CD14-positive monocyte (primary cell): Measurements from ENCODE around the gene PIGZ. TPM values are rescaled to one million over a fixed set of nuclear protein-coding genes. Genes with fewer than 3 reads are reported as not detected.

Experiments
- DNase-seq, 3 donors: peaks; one replicate each; pipeline ENCODE4 v3.0.0-alpha.2; 2011 to 2022
- H2AFZ ChIP-seq: 2 replicates; pipeline ENCODE4 v1.6.0; 2012; ENCODE audit warnings: mild to moderate bottlenecking, low read depth, low read length, inconsistent platforms; ENCODE audit not compliant: insufficient read depth, poor library complexity, severe bottlenecking
- H3K27ac ChIP-seq, 2 donors: 1 replicate in 1 of 2; 2 replicates in 1 of 2; pipeline ENCODE4 v1.5.1; 2012 to 2013; ENCODE audit warnings: low read length in 2 of 2, control low read depth in 1 of 2, inconsistent platforms in 1 of 2, low read depth in 1 of 2, mild to moderate bottlenecking in 1 of 2
- H3K27me3 ChIP-seq, 2 donors: one replicate each; pipeline versions ENCODE4 v1.6.0 to v1.6.1; 2011 to 2013; ENCODE audit warnings: low read length in 2 of 2; ENCODE audit not compliant: control insufficient read depth in 2 of 2, insufficient read depth in 2 of 2
- H3K36me3 ChIP-seq, 2 donors: replicated peaks in 1 of 2; 1 replicate in 1 of 2; 2 replicates in 1 of 2; pipeline versions ENCODE4 v1.5.1 to v1.6.1; 2012 to 2013; ENCODE audit warnings: low read length in 2 of 2, control low read depth in 1 of 2, inconsistent platforms in 1 of 2, mild to moderate bottlenecking in 1 of 2; ENCODE audit not compliant: insufficient read depth in 2 of 2, control insufficient read depth in 1 of 2
- H3K4me1 ChIP-seq, 2 donors: 1 replicate in 1 of 2; 2 replicates in 1 of 2; pipeline versions ENCODE4 v1.5.1 to v1.6.1; 2012 to 2013; ENCODE audit warnings: low read length in 2 of 2, control low read depth in 1 of 2, inconsistent platforms in 1 of 2, mild to moderate bottlenecking in 1 of 2, moderate library complexity in 1 of 2; ENCODE audit not compliant: insufficient read depth in 2 of 2, control insufficient read depth in 1 of 2
- H3K4me2 ChIP-seq: replicated peaks from 2 replicates; pipeline ENCODE3; 2012; ENCODE audit warnings: low read length, moderate library complexity, mild to moderate bottlenecking; ENCODE audit not compliant: poor library complexity, severe bottlenecking; ENCODE audit errors: extremely low read depth
- H3K4me3 ChIP-seq, 3 experiments: fragments of 200-600 bp in 1 of 3; sonication (generic) in 1 of 3; replicated peaks in 1 of 3; 1 replicate in 2 of 3; 2 replicates in 1 of 3; pipeline ENCODE4 v1.5.1; 2011 to 2013; ENCODE audit warnings: low read length in 3 of 3, mild to moderate bottlenecking in 3 of 3, control low read depth in 2 of 3, low read depth in 2 of 3, inconsistent platforms in 1 of 3, moderate library complexity in 1 of 3
- H3K79me2 ChIP-seq: 2 replicates; pipeline ENCODE4 v1.6.0; 2012; ENCODE audit warnings: mild to moderate bottlenecking, control low read depth, inconsistent platforms, low read length, moderate library complexity; ENCODE audit not compliant: insufficient read depth
- H3K9ac ChIP-seq: 2 replicates; pipeline ENCODE4 v1.6.0; 2017; ENCODE audit warnings: low read length, mild to moderate bottlenecking; ENCODE audit not compliant: insufficient read depth, poor library complexity, severe bottlenecking
- H3K9me3 ChIP-seq, 2 donors: replicated peaks in 1 of 2; 1 replicate in 1 of 2; 2 replicates in 1 of 2; pipeline versions ENCODE4 v1.5.1 to v1.6.1; 2012 to 2013; ENCODE audit warnings: low read length in 2 of 2, control low read depth in 1 of 2; ENCODE audit not compliant: control insufficient read depth in 1 of 2, insufficient read depth in 1 of 2
- H4K20me1 ChIP-seq: 2 replicates; pipeline ENCODE4 v1.6.0; 2012; ENCODE audit warnings: mild to moderate bottlenecking, low read length, control low read depth, moderate library complexity; ENCODE audit not compliant: insufficient read depth
- H3K27ac Mint-ChIP-seq, 7 donors: one replicate each; pipeline ENCODE4 v1.8.0; 2020; ENCODE audit warnings: mild to moderate bottlenecking in 7 of 7, mixed read lengths in 7 of 7, moderate library complexity in 6 of 7, inconsistent platforms in 2 of 7
- H3K27me3 Mint-ChIP-seq, 3 donors: one replicate each; pipeline ENCODE4 v1.8.0; 2021 to 2022; ENCODE audit warnings: low read depth in 3 of 3, mild to moderate bottlenecking in 3 of 3, mixed read lengths in 3 of 3, moderate library complexity in 3 of 3, inconsistent platforms in 1 of 3
- H3K36me3 Mint-ChIP-seq, 2 donors: one replicate each; pipeline ENCODE4 v1.8.0; 2020; ENCODE audit warnings: mixed read lengths in 2 of 2, inconsistent platforms in 1 of 2, mild to moderate bottlenecking in 1 of 2
- H3K4me1 Mint-ChIP-seq: one replicate; pipeline ENCODE4 v1.8.0; 2020; ENCODE audit warnings: mild to moderate bottlenecking, mixed read lengths
- H3K4me3 Mint-ChIP-seq, 2 donors: one replicate each; pipeline ENCODE4 v1.8.0; 2020; ENCODE audit warnings: mild to moderate bottlenecking in 2 of 2, mixed read lengths in 2 of 2, moderate library complexity in 1 of 2
- H3K9me3 Mint-ChIP-seq, 7 donors: one replicate each; pipeline ENCODE4 v1.8.0; 2020 to 2022; ENCODE audit warnings: mixed read lengths in 7 of 7, mild to moderate bottlenecking in 6 of 7, moderate library complexity in 6 of 7, inconsistent platforms in 2 of 7
- WGBS: methylation state at CpG from one replicate; pipeline ENCODE4 v1.1.5; 2013; ENCODE audit warnings: missing lambda C conversion rate; ENCODE audit not compliant: insufficient coverage; 5-methylcytosine and 5-hydroxymethylcytosine counted together
- intact Hi-C, 2 donors: fragments of 100-400 bp; cut with micrococcal nuclease; formaldehyde crosslinking; loops; one replicate each; pipeline versions ENCODE4 v1.15.0 to v1.15.1; 2023
- polyA plus RNA-seq, 3 donors: library from polyadenylated mRNA; depleted of rRNA in 1 of 3; unstranded in 2 of 3; stranded (reverse) in 1 of 3; fragments of 300-500 nt in 2 of 3; fragments of >200 nt in 1 of 3; fragmentation: Illumina TruSeq in 2 of 3; gene quantifications; 1 replicate in 2 of 3; 2 replicates in 1 of 3; pipeline ENCODE4 v1.2.3, GENCODE V29; 2012 to 2021
- TF ChIP-seq, protein P1 (sequence below): fragments of 200-600 bp; IDR thresholded peaks from one replicate; pipeline ENCODE4 v1.8.0; 2022; ENCODE audit warnings: antibody characterized with exemption, mild to moderate bottlenecking

PIGZ gene
- polyA plus RNA-seq, 3 donors: 1.6 to 3.8 (median 1.9) TPM

- Histone ChIP-seq H3K4me1 (peaks cover 0 to under 1% of the 10 kb centered on the region in 2 donors), H3K79me2 (no peaks in the 10 kb centered on the region), H3K27me3 (peaks cover 0 to under 1% of the 10 kb centered on the region in 2 donors), H4K20me1 (no peaks in the 10 kb centered on the region), H3K4me3 (no peak overlapping the region), H2AFZ (no peak overlapping the region), H3K27ac (no peak overlapping the region), H3K4me2 (no peak overlapping the region), H3K9me3 (no peaks in the 10 kb centered on the region), H3K9ac (no peak overlapping the region), H3K36me3 (no peaks in the 10 kb centered on the region)
- H3K27ac Mint-ChIP-seq: peak overlapping the region in 1 of 7 donors; percentile 63
- H3K36me3 Mint-ChIP-seq: no peaks in the 10 kb centered on the region
- no peak for DNase-seq
- H3K4me3 Mint-ChIP-seq: no peak overlapping the region
- WGBS: 86% methylated on average over 12 of the region's 17 CpGs
- H3K4me1 Mint-ChIP-seq: peaks cover 3% of the 10 kb centered on the region
- TF ChIP-seq, protein P1, sequence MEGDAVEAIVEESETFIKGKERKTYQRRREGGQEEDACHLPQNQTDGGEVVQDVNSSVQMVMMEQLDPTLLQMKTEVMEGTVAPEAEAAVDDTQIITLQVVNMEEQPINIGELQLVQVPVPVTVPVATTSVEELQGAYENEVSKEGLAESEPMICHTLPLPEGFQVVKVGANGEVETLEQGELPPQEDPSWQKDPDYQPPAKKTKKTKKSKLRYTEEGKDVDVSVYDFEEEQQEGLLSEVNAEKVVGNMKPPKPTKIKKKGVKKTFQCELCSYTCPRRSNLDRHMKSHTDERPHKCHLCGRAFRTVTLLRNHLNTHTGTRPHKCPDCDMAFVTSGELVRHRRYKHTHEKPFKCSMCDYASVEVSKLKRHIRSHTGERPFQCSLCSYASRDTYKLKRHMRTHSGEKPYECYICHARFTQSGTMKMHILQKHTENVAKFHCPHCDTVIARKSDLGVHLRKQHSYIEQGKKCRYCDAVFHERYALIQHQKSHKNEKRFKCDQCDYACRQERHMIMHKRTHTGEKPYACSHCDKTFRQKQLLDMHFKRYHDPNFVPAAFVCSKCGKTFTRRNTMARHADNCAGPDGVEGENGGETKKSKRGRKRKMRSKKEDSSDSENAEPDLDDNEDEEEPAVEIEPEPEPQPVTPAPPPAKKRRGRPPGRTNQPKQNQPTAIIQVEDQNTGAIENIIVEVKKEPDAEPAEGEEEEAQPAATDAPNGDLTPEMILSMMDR: no peak
- H3K9me3 Mint-ChIP-seq: peaks cover 0 to 6% (median 0%) of the 10 kb centered on the region in 7 donors
- intact Hi-C loops: loop anchor here in 1 of 2 donors (10.0 kb wide), 1 partner anchor 48 kb away; no protein-coding TSS in a partner anchor
- H3K27me3 Mint-ChIP-seq: peaks cover 2 to 6% (median 3%) of the 10 kb centered on the region in 3 donors
Measured at GRCh38 chr3:196996454-196997265, 28.0 kb upstream of the PIGZ start.

GRCh38 chr3:196995646-196996355, 27.2 kb upstream of the PIGZ start:
- Histone ChIP-seq H3K4me3 (no peak overlapping the region), H3K4me1 (no peaks in the 10 kb centered on the region), H2AFZ (no peak overlapping the region), H3K27me3 (no peaks in the 10 kb centered on the region), H4K20me1 (no peaks in the 10 kb centered on the region), H3K36me3 (no peaks in the 10 kb centered on the region), H3K9me3 (no peaks in the 10 kb centered on the region), H3K79me2 (no peaks in the 10 kb centered on the region), H3K4me2 (no peak overlapping the region), H3K9ac (no peak overlapping the region), H3K27ac (no peak overlapping the region)
- intact Hi-C loops: loop anchor here in 1 of 2 donors (10.0 kb wide), 1 partner anchor 49 kb away; no protein-coding TSS in a partner anchor
- H3K36me3 Mint-ChIP-seq: no peaks in the 10 kb centered on the region
- peaks cover 0 to 6% (median 0%) of the 10 kb centered on the region in 7 donors for H3K9me3 Mint-ChIP-seq
- TF ChIP-seq, protein P1: no peak
- peaks cover 2% of the 10 kb centered on the region for H3K4me1 Mint-ChIP-seq
- WGBS: 94% methylated on average over 12 of the region's 14 CpGs
- peaks cover under 1 to 1% (median 1%) of the 10 kb centered on the region in 3 donors for H3K27me3 Mint-ChIP-seq
- no peak overlapping the region for H3K4me3 Mint-ChIP-seq
- no peak for DNase-seq
- no peak overlapping the region for H3K27ac Mint-ChIP-seq
